ENCODE results near the gene RANBP10. TPM values are rescaled to one million over a fixed set of nuclear protein-coding genes. Genes with fewer than 3 reads are reported as not detected.

Gene RANBP10
- total and polyA plus RNA-seq, 8 donors = 16.8 to 45.8 (median 34.5) TPM

DNA sequence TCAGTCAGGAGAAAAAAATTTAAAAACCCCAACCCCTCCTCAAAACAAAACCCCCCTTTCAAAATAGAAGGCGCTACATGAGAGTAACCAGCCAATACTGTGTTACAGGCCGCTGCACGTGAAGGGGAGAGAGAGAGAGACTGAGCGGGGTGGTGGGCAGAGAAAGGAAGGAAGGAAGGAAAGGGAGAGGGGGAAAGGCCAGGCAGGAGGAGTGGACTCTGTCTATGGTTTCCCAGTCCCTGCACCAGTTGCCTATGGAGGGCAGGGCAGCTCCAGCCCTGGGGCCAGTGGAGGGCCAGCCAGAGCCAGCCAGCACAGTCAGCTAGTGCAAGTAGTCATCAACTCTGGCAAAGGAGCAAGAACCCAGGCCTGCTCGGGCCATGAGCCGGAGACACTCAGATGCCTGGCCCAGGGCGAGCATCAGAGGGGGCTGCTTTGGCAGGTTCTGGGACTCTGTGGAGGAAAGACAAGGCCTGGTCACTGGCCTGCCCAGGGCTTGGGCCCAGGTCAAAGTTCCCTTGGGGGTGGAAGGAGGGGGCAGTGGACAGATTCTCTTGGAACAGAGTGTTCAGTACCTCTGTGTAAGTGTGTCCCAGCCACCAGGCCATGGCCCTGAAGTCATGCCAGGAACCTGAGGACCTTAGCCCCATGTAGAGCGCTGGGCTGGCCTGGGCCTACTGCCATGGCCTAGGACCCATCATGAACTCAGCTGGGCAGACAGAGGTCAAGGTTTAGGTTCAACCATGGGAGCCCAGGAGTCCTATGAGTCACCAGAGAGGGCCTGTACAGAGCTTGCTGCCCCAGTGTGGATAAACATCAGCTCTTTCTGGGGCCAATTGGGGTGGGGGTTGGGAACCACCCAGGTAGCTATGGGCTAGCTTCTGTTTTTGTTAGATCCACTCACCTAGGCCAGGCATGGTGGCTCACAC lies 80.0 kb downstream of the RANBP10 start:
- TF ChIP-seq, protein P1, sequence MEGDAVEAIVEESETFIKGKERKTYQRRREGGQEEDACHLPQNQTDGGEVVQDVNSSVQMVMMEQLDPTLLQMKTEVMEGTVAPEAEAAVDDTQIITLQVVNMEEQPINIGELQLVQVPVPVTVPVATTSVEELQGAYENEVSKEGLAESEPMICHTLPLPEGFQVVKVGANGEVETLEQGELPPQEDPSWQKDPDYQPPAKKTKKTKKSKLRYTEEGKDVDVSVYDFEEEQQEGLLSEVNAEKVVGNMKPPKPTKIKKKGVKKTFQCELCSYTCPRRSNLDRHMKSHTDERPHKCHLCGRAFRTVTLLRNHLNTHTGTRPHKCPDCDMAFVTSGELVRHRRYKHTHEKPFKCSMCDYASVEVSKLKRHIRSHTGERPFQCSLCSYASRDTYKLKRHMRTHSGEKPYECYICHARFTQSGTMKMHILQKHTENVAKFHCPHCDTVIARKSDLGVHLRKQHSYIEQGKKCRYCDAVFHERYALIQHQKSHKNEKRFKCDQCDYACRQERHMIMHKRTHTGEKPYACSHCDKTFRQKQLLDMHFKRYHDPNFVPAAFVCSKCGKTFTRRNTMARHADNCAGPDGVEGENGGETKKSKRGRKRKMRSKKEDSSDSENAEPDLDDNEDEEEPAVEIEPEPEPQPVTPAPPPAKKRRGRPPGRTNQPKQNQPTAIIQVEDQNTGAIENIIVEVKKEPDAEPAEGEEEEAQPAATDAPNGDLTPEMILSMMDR (IDR thresholded peaks at IDR 0.05) = no peak
- peaks cover 5 to 79% of the 10 kb centered on the region in 2 donors for H3K36me3 ChIP-seq
- no peaks in the 10 kb centered on the region for H3K9me3 ChIP-seq
- ATAC-seq (no peak), DNase-seq (peak in 1 of 4 donors; percentile 56)
- H3K4me3 ChIP-seq = no peak overlapping the region
- no peaks in the 10 kb centered on the region for H3K4me1 ChIP-seq
- intact Hi-C loops (cut with DNase I) = no loop called here
- no peaks in the 10 kb centered on the region for H3K27me3 ChIP-seq
- H3K27ac ChIP-seq = no peak overlapping the region

DNA sequence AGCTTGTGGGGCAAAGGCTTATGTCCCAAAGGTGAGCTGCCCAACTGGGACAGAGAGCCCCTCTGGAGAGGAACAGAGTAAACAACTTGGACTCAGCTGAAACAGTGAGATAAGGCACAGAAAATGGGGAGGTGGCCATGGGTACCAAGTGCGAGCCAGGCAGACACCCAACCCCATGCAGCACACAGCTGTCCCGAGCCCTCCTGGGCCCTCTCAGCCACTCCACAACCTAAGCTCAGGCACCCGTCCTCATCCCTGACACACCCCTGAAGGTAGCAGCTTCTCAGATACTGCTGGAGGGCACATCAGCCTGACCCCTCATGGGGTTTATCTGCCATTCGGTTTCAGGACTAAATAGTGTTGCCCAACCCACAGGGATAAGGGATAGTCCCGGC lies 82.5 kb downstream of the RANBP10 start:
- Histone ChIP-seq H3K4me1 (peaks cover 7 to 12% of the 10 kb centered on the region in 2 donors), H3K4me3 (no peak overlapping the region), H3K9me3 (no peaks in the 10 kb centered on the region), H3K27me3 (no peaks in the 10 kb centered on the region), H3K27ac (no peak overlapping the region), H3K36me3 (peaks cover 0 to 54% of the 10 kb centered on the region in 2 donors)
- ATAC-seq (no peak), DNase-seq (no peak)
- intact Hi-C loops (cut with DNase I) = no loop called here
- TF ChIP-seq, protein P1 (IDR thresholded peaks at IDR 0.05) = no peak

DNA sequence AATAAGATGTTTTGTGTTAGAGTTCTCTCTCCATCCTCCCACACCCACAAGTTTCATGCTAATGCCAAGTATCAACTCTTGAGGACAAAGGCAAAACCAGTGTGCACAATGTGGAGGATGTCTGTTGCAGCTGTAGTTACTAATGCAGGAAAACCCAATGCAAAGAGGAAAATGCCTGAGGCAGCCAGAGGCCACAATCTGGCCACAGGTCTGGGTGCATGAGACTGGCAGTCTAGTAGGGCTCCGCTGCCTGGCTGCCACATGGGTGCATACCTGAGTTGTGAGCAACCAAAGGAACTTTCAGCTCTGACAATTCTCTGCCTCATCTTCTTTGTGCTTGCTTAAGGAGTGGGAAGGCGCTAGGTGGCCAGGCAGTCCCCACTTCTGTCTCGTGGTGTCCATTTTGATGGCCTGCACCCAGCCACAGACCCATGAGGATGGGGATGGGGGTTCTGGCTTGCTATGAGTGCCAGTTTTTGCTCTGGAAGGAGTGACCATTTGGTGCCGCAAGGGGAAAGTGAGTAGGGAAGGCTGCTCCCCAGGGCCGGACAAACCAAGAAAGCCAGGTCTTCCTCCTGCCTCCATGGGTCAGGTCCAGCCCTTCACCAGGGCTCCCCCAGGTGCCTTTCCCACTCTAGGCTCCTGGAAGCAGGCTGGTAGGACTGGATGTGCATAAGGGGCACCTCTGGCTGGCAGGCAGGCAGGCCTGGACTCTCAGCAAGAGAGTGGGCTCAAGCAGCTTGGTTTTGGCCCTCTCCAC lies 83.0 kb downstream of the RANBP10 start:
- DNase-seq (no peak), ATAC-seq (no peak)
- Histone ChIP-seq H3K4me1 (peaks cover 10 to 17% of the 10 kb centered on the region in 2 donors), H3K36me3 (peaks cover 0 to 48% of the 10 kb centered on the region in 2 donors), H3K27me3 (no peaks in the 10 kb centered on the region), H3K4me3 (no peak overlapping the region), H3K9me3 (no peaks in the 10 kb centered on the region), H3K27ac (no peak overlapping the region)
- intact Hi-C loops (cut with DNase I) = no loop called here
- TF ChIP-seq, protein P1 (IDR thresholded peaks at IDR 0.05) = no peak

DNA sequence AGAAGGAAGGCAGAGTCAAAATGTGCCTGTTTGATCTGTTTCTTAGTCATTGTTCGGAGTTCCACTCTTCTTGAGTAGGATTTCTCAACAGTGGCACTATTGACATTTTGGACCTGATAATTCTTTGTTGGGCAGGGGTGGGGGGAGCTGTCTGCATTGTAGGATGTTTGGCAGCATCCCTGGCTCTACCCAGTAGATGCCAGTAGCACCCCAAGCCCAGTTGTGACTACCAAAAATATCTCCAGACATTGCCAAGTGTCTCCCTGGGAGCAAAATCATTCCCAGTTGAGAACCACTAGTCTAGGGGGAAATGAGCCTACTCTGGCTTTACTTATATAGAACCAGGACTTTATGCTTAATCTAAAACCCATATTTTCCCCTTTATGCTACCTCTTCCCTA lies 86.1 kb downstream of the RANBP10 start:
- TF ChIP-seq, protein P1 (IDR thresholded peaks at IDR 0.05) = no peak
- H3K4me3 ChIP-seq = peak overlapping the region in 1 of 2 donors; percentile 99
- peak overlapping the region; percentile 89 to 95 for H3K27ac ChIP-seq
- peaks cover 0 to 21% of the 10 kb centered on the region in 2 donors for H3K36me3 ChIP-seq
- intact Hi-C loops (cut with DNase I) = no loop called here
- H3K4me1 ChIP-seq = peaks cover 10 to 39% of the 10 kb centered on the region in 2 donors
- ATAC-seq = no peak
- no peaks in the 10 kb centered on the region for H3K27me3 ChIP-seq
- DNase-seq = no peak
- H3K9me3 ChIP-seq = no peaks in the 10 kb centered on the region

DNA sequence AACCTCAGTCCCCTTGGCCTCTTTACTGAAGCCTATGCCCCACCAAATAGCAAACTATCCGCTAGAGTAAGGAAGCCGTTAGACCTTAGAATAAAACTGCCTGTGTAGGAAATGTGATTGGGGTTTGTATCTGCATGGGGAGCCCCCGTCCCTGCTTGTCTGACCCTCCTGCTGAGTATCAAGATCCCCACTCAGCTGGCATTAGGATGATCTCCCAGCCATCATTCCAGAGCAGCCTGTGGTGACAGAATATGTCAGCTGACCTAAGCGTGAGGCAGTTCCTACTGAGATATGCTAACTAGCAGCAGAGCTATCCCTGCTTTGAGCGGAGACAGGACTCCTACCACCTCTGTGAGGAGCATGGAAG lies 86.6 kb downstream of the RANBP10 start:
- Histone ChIP-seq H3K4me1 (peaks cover 10 to 44% of the 10 kb centered on the region in 2 donors), H3K9me3 (no peaks in the 10 kb centered on the region), H3K4me3 (peak overlapping the region; percentile 79 to 99), H3K36me3 (peaks cover 0 to 17% of the 10 kb centered on the region in 2 donors), H3K27me3 (no peaks in the 10 kb centered on the region), H3K27ac (peak overlapping the region; percentile 89 to 95)
- TF ChIP-seq, protein P1 (IDR thresholded peaks at IDR 0.05) = no peak
- DNase-seq = peak in 2 of 4 donors; percentile 37 to 47
- peak; percentile 66 for ATAC-seq
- intact Hi-C loops (cut with DNase I) = no loop called here
